CD4-positive, alpha-beta T cell (primary cell): ENCODE data around the gene RAPGEF5. TPM values are rescaled to one million over a fixed set of nuclear protein-coding genes. Genes with fewer than 3 reads are reported as not detected.

ENCODE experiments used
- ATAC-seq: fragments of 200-7000 bp; cut with Tn5 transposase; one replicate; pipeline ENCODE4 v1.10.0; 2022; ENCODE audit warnings: mild to moderate bottlenecking; ENCODE audit not compliant: poor library complexity
- CTCF ChIA-PET: fragments of 350-600 bp; sonication (Branson Sonifier 250); formaldehyde crosslinking; loops from one replicate; lab custom pipeline; 2021; ENCODE audit warnings: antibody characterized with exemption, inconsistent platforms; lab: Charles Lee
- POLR2A ChIA-PET: fragments of 350-600 bp; sonication (Branson Sonifier 250); formaldehyde crosslinking; loops from one replicate; lab custom pipeline; 2021; ENCODE audit warnings: antibody characterized with exemption, inconsistent platforms; lab: Charles Lee
- DNase-seq, 14 experiments: peaks; one replicate each; pipeline ENCODE4 v3.0.0-alpha.2; 2013 to 2020; ENCODE audit warnings: mixed read lengths in 2 of 14
- H3K27ac ChIP-seq, 2 donors: one replicate each; pipeline versions ENCODE4 v1.5.1 to v1.7.0; 2013; ENCODE audit warnings: low read length in 2 of 2, low read depth in 1 of 2, mild to moderate bottlenecking in 1 of 2
- H3K27me3 ChIP-seq, 2 experiments: 1 replicate in 1 of 2; 2 replicates in 1 of 2; pipeline versions ENCODE4 v1.6.1 to v1.7.0; 2013; ENCODE audit warnings: low read length in 2 of 2, control low read depth in 1 of 2, mild to moderate bottlenecking in 1 of 2, moderate library complexity in 1 of 2; ENCODE audit not compliant: insufficient read depth in 2 of 2, control insufficient read depth in 1 of 2
- H3K36me3 ChIP-seq: one replicate; pipeline ENCODE4 v1.6.1; 2013; ENCODE audit warnings: low read length, control low read depth; ENCODE audit not compliant: insufficient read depth
- H3K4me1 ChIP-seq: one replicate; pipeline ENCODE4 v1.6.1; 2013; ENCODE audit warnings: low read length, control low read depth; ENCODE audit not compliant: insufficient read depth
- H3K4me3 ChIP-seq: one replicate; pipeline ENCODE4 v1.5.1; 2013; ENCODE audit warnings: mild to moderate bottlenecking, low read length, moderate library complexity
- H3K9me3 ChIP-seq, 2 experiments: 1 replicate in 1 of 2; 2 replicates in 1 of 2; pipeline versions ENCODE4 v1.6.1 to v1.7.0; 2013; ENCODE audit warnings: low read length in 2 of 2, mild to moderate bottlenecking in 2 of 2, control low read depth in 1 of 2, moderate library complexity in 1 of 2; ENCODE audit not compliant: control insufficient read depth in 1 of 2, insufficient read depth in 1 of 2
- H3K27ac Mint-ChIP-seq: one replicate; pipeline ENCODE4 v1.8.0; 2020; ENCODE audit warnings: mixed read lengths
- H3K27me3 Mint-ChIP-seq: one replicate; pipeline ENCODE4 v1.8.0; 2021; ENCODE audit warnings: mixed read lengths
- H3K36me3 Mint-ChIP-seq: one replicate; pipeline ENCODE4 v1.8.0; 2021; ENCODE audit warnings: low read depth, mixed read lengths
- H3K4me1 Mint-ChIP-seq: one replicate; pipeline ENCODE4 v1.8.0; 2021; ENCODE audit warnings: low read depth, mixed read lengths
- H3K4me3 Mint-ChIP-seq: one replicate; pipeline ENCODE4 v1.8.0; 2020; ENCODE audit warnings: mild to moderate bottlenecking, mixed read lengths
- H3K9me3 Mint-ChIP-seq: one replicate; pipeline ENCODE4 v1.8.0; 2020; ENCODE audit warnings: mixed read lengths
- intact Hi-C, 2 experiments: fragments of 100-400 bp; cut with DNase I in 1 of 2; cut with micrococcal nuclease in 1 of 2; formaldehyde crosslinking; loops; one replicate each; pipeline versions ENCODE4 v1.15.1 to v1.9.0; 2023 to 2025; cut with DNase I, micrococcal nuclease
- total RNA-seq, 174 experiments: library from RNA in 2 of 174; stranded (reverse) in 2 of 174; gene quantifications; one replicate each; pipeline ENCODE4 v1.2.3 and lab custom pipeline; 2021 to 2026
- TF ChIP-seq, protein P1 (sequence below): fragments of 200-600 bp; IDR thresholded peaks from one replicate; pipeline ENCODE4 v1.8.0; 2022; ENCODE audit warnings: antibody characterized with exemption, mild to moderate bottlenecking

Gene RAPGEF5
- total RNA-seq, 2 experiments from 2014 or later: 0.17 TPM; not detected in 1

DNA sequence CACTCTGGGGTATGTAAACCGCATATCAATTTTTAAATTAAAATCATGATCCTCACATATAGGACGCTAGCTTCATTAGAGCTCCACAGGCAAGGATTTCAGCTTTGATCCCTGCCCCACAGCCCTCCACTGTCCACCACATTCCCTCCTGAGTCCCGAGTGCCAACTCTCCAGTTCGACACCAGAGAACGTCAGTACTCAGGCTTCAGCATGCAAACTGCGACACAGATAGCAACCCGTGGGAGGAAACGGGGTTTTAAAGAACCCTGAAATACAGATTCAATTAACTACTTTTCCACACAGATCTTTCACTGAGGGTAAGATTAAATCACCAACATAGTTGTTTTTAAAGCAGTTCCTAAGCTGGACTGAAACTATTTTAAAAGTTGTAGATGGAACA, 26.1 kb downstream of the RAPGEF5 start:
- no peak for ATAC-seq
- H3K4me1 ChIP-seq: no peaks in the 10 kb centered on the region
- H3K9me3 ChIP-seq: no peaks in the 10 kb centered on the region
- no peak overlapping the region for H3K4me3 ChIP-seq
- intact Hi-C loops: no loop called here
- H3K27ac Mint-ChIP-seq: no peak overlapping the region
- no peak overlapping the region for H3K4me3 Mint-ChIP-seq
- no peak for DNase-seq
- no peaks in the 10 kb centered on the region for H3K27me3 Mint-ChIP-seq
- CTCF ChIA-PET: no interaction called here
- TF ChIP-seq, protein P1, sequence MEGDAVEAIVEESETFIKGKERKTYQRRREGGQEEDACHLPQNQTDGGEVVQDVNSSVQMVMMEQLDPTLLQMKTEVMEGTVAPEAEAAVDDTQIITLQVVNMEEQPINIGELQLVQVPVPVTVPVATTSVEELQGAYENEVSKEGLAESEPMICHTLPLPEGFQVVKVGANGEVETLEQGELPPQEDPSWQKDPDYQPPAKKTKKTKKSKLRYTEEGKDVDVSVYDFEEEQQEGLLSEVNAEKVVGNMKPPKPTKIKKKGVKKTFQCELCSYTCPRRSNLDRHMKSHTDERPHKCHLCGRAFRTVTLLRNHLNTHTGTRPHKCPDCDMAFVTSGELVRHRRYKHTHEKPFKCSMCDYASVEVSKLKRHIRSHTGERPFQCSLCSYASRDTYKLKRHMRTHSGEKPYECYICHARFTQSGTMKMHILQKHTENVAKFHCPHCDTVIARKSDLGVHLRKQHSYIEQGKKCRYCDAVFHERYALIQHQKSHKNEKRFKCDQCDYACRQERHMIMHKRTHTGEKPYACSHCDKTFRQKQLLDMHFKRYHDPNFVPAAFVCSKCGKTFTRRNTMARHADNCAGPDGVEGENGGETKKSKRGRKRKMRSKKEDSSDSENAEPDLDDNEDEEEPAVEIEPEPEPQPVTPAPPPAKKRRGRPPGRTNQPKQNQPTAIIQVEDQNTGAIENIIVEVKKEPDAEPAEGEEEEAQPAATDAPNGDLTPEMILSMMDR: no peak
- POLR2A ChIA-PET: no interaction called here
- H3K27me3 ChIP-seq: peaks cover 4 to 5% of the 10 kb centered on the region in 2 experiments
- no peaks in the 10 kb centered on the region for H3K4me1 Mint-ChIP-seq
- H3K27ac ChIP-seq: no peak overlapping the region
- H3K36me3 ChIP-seq: no peaks in the 10 kb centered on the region
- H3K9me3 Mint-ChIP-seq: no peaks in the 10 kb centered on the region
- H3K36me3 Mint-ChIP-seq: no peaks in the 10 kb centered on the region

- TF ChIP-seq, protein P1: no peak
- H3K36me3 Mint-ChIP-seq: no peaks in the 10 kb centered on the region
- peaks cover 4 to 5% of the 10 kb centered on the region in 2 experiments for H3K27me3 ChIP-seq
- H3K9me3 ChIP-seq: no peaks in the 10 kb centered on the region
- H3K9me3 Mint-ChIP-seq: no peaks in the 10 kb centered on the region
- no peaks in the 10 kb centered on the region for H3K36me3 ChIP-seq
- DNase-seq: no peak
- no peak overlapping the region for H3K27ac ChIP-seq
- POLR2A ChIA-PET: no interaction called here
- no peak for ATAC-seq
- intact Hi-C loops: no loop called here
- CTCF ChIA-PET: no interaction called here
- H3K4me3 ChIP-seq: no peak overlapping the region
- H3K4me3 Mint-ChIP-seq: no peak overlapping the region
- no peak overlapping the region for H3K27ac Mint-ChIP-seq
- no peaks in the 10 kb centered on the region for H3K4me1 Mint-ChIP-seq
- H3K4me1 ChIP-seq: no peaks in the 10 kb centered on the region
- no peaks in the 10 kb centered on the region for H3K27me3 Mint-ChIP-seq
Measured at GRCh38 chr7:22329816-22330524, 27.0 kb downstream of the RAPGEF5 start.

DNA sequence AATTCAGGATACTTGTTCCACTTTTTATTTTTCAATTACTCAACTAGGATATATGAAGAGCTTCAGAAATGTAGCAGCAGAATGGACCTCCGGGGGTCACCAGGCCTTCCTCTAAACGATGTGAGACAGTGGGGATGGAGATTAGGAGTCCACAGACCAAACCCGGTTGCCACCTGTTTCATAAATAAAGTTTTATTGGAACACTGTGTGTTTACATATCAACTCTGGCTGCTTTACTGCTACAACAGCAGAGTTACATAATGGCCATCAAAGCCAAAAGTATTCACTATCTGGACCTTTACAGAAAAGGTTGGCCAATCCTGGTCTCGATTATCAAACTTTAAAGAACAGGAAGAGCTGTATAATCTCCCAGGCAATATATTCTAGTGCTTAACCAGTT, 30.8 kb downstream of the RAPGEF5 start:
- no peaks in the 10 kb centered on the region for H3K4me1 ChIP-seq
- ChIA-PET CTCF (no interaction called here), POLR2A (no interaction called here)
- no peaks in the 10 kb centered on the region for H3K36me3 ChIP-seq
- H3K9me3 Mint-ChIP-seq: no peaks in the 10 kb centered on the region
- H3K4me3 ChIP-seq: no peak overlapping the region
- H3K9me3 ChIP-seq: peaks cover 0 to 4% of the 10 kb centered on the region in 2 experiments
- no peak for DNase-seq
- H3K4me1 Mint-ChIP-seq: no peaks in the 10 kb centered on the region
- no peak for ATAC-seq
- intact Hi-C loops: no loop called here
- TF ChIP-seq, protein P1: no peak
- no peak overlapping the region for H3K27ac ChIP-seq
- H3K36me3 Mint-ChIP-seq: no peaks in the 10 kb centered on the region
- H3K27me3 Mint-ChIP-seq: no peaks in the 10 kb centered on the region
- no peak overlapping the region for H3K27ac Mint-ChIP-seq
- no peak overlapping the region for H3K4me3 Mint-ChIP-seq
- H3K27me3 ChIP-seq: peaks cover 4 to 5% of the 10 kb centered on the region in 2 experiments
